CD14-positive monocyte (primary cell): Measurements from ENCODE around the gene RDH8. TPM values are rescaled to one million over a fixed set of nuclear protein-coding genes. Genes with fewer than 3 reads are reported as not detected.

Experiments used
- DNase-seq, 3 donors: peaks; one replicate each; pipeline ENCODE4 v3.0.0-alpha.2; 2011 to 2022
- H2AFZ ChIP-seq: 2 replicates; pipeline ENCODE4 v1.6.0; 2012; ENCODE audit warnings: mild to moderate bottlenecking, low read depth, low read length, inconsistent platforms; ENCODE audit not compliant: insufficient read depth, poor library complexity, severe bottlenecking
- H3K27ac ChIP-seq, 2 donors: 1 replicate in 1 of 2; 2 replicates in 1 of 2; pipeline ENCODE4 v1.5.1; 2012 to 2013; ENCODE audit warnings: low read length in 2 of 2, control low read depth in 1 of 2, inconsistent platforms in 1 of 2, low read depth in 1 of 2, mild to moderate bottlenecking in 1 of 2
- H3K27me3 ChIP-seq, 2 donors: one replicate each; pipeline versions ENCODE4 v1.6.0 to v1.6.1; 2011 to 2013; ENCODE audit warnings: low read length in 2 of 2; ENCODE audit not compliant: control insufficient read depth in 2 of 2, insufficient read depth in 2 of 2
- H3K36me3 ChIP-seq, 2 donors: replicated peaks in 1 of 2; 1 replicate in 1 of 2; 2 replicates in 1 of 2; pipeline versions ENCODE4 v1.5.1 to v1.6.1; 2012 to 2013; ENCODE audit warnings: low read length in 2 of 2, control low read depth in 1 of 2, inconsistent platforms in 1 of 2, mild to moderate bottlenecking in 1 of 2; ENCODE audit not compliant: insufficient read depth in 2 of 2, control insufficient read depth in 1 of 2
- H3K4me1 ChIP-seq, 2 donors: 1 replicate in 1 of 2; 2 replicates in 1 of 2; pipeline versions ENCODE4 v1.5.1 to v1.6.1; 2012 to 2013; ENCODE audit warnings: low read length in 2 of 2, control low read depth in 1 of 2, inconsistent platforms in 1 of 2, mild to moderate bottlenecking in 1 of 2, moderate library complexity in 1 of 2; ENCODE audit not compliant: insufficient read depth in 2 of 2, control insufficient read depth in 1 of 2
- H3K4me2 ChIP-seq: replicated peaks from 2 replicates; pipeline ENCODE3; 2012; ENCODE audit warnings: low read length, moderate library complexity, mild to moderate bottlenecking; ENCODE audit not compliant: poor library complexity, severe bottlenecking; ENCODE audit errors: extremely low read depth
- H3K4me3 ChIP-seq, 3 experiments: fragments of 200-600 bp in 1 of 3; sonication (generic) in 1 of 3; replicated peaks in 1 of 3; 1 replicate in 2 of 3; 2 replicates in 1 of 3; pipeline ENCODE4 v1.5.1; 2011 to 2013; ENCODE audit warnings: low read length in 3 of 3, mild to moderate bottlenecking in 3 of 3, control low read depth in 2 of 3, low read depth in 2 of 3, inconsistent platforms in 1 of 3, moderate library complexity in 1 of 3
- H3K79me2 ChIP-seq: 2 replicates; pipeline ENCODE4 v1.6.0; 2012; ENCODE audit warnings: mild to moderate bottlenecking, control low read depth, inconsistent platforms, low read length, moderate library complexity; ENCODE audit not compliant: insufficient read depth
- H3K9ac ChIP-seq: 2 replicates; pipeline ENCODE4 v1.6.0; 2017; ENCODE audit warnings: low read length, mild to moderate bottlenecking; ENCODE audit not compliant: insufficient read depth, poor library complexity, severe bottlenecking
- H3K9me3 ChIP-seq, 2 donors: replicated peaks in 1 of 2; 1 replicate in 1 of 2; 2 replicates in 1 of 2; pipeline versions ENCODE4 v1.5.1 to v1.6.1; 2012 to 2013; ENCODE audit warnings: low read length in 2 of 2, control low read depth in 1 of 2; ENCODE audit not compliant: control insufficient read depth in 1 of 2, insufficient read depth in 1 of 2
- H4K20me1 ChIP-seq: 2 replicates; pipeline ENCODE4 v1.6.0; 2012; ENCODE audit warnings: mild to moderate bottlenecking, low read length, control low read depth, moderate library complexity; ENCODE audit not compliant: insufficient read depth
- H3K27ac Mint-ChIP-seq, 7 donors: one replicate each; pipeline ENCODE4 v1.8.0; 2020; ENCODE audit warnings: mild to moderate bottlenecking in 7 of 7, mixed read lengths in 7 of 7, moderate library complexity in 6 of 7, inconsistent platforms in 2 of 7
- H3K27me3 Mint-ChIP-seq, 3 donors: one replicate each; pipeline ENCODE4 v1.8.0; 2021 to 2022; ENCODE audit warnings: low read depth in 3 of 3, mild to moderate bottlenecking in 3 of 3, mixed read lengths in 3 of 3, moderate library complexity in 3 of 3, inconsistent platforms in 1 of 3
- H3K36me3 Mint-ChIP-seq, 2 donors: one replicate each; pipeline ENCODE4 v1.8.0; 2020; ENCODE audit warnings: mixed read lengths in 2 of 2, inconsistent platforms in 1 of 2, mild to moderate bottlenecking in 1 of 2
- H3K4me1 Mint-ChIP-seq: one replicate; pipeline ENCODE4 v1.8.0; 2020; ENCODE audit warnings: mild to moderate bottlenecking, mixed read lengths
- H3K4me3 Mint-ChIP-seq, 2 donors: one replicate each; pipeline ENCODE4 v1.8.0; 2020; ENCODE audit warnings: mild to moderate bottlenecking in 2 of 2, mixed read lengths in 2 of 2, moderate library complexity in 1 of 2
- H3K9me3 Mint-ChIP-seq, 7 donors: one replicate each; pipeline ENCODE4 v1.8.0; 2020 to 2022; ENCODE audit warnings: mixed read lengths in 7 of 7, mild to moderate bottlenecking in 6 of 7, moderate library complexity in 6 of 7, inconsistent platforms in 2 of 7
- WGBS: methylation state at CpG from one replicate; pipeline ENCODE4 v1.1.5; 2013; ENCODE audit warnings: missing lambda C conversion rate; ENCODE audit not compliant: insufficient coverage; 5-methylcytosine and 5-hydroxymethylcytosine counted together
- intact Hi-C, 2 donors: fragments of 100-400 bp; cut with micrococcal nuclease; formaldehyde crosslinking; loops; one replicate each; pipeline versions ENCODE4 v1.15.0 to v1.15.1; 2023
- polyA plus RNA-seq, 3 donors: library from polyadenylated mRNA; depleted of rRNA in 1 of 3; unstranded in 2 of 3; stranded (reverse) in 1 of 3; fragments of 300-500 nt in 2 of 3; fragments of >200 nt in 1 of 3; fragmentation: Illumina TruSeq in 2 of 3; gene quantifications; 1 replicate in 2 of 3; 2 replicates in 1 of 3; pipeline ENCODE4 v1.2.3, GENCODE V29; 2012 to 2021
- TF ChIP-seq, protein P1 (sequence below): fragments of 200-600 bp; IDR thresholded peaks from one replicate; pipeline ENCODE4 v1.8.0; 2022; ENCODE audit warnings: antibody characterized with exemption, mild to moderate bottlenecking

Gene RDH8
- polyA plus RNA-seq, 3 donors = not detected

- H2AFZ ChIP-seq = no peak overlapping the region
- peaks cover 0 to 3% of the 10 kb centered on the region in 2 donors for H3K36me3 Mint-ChIP-seq
- H3K4me3 ChIP-seq = no peak overlapping the region
- intact Hi-C loops = no loop called here
- no peak overlapping the region for H3K27ac ChIP-seq
- peaks cover 20 to 38% of the 10 kb centered on the region in 2 donors for H3K27me3 ChIP-seq
- 48% methylated on average over 11 of the region's 11 CpGs for WGBS
- H3K4me2 ChIP-seq = no peak overlapping the region
- no peak overlapping the region for H3K27ac Mint-ChIP-seq
- H3K79me2 ChIP-seq = no peaks in the 10 kb centered on the region
- no peaks in the 10 kb centered on the region for H3K4me1 ChIP-seq
- no peaks in the 10 kb centered on the region for H3K36me3 ChIP-seq
- H3K4me3 Mint-ChIP-seq = peak overlapping the region in 1 of 2 donors; percentile 78
- no peaks in the 10 kb centered on the region for H4K20me1 ChIP-seq
- H3K4me1 Mint-ChIP-seq = peaks cover 6% of the 10 kb centered on the region
- H3K9me3 ChIP-seq = no peaks in the 10 kb centered on the region
- peaks cover 0 to 13% (median 5%) of the 10 kb centered on the region in 7 donors for H3K9me3 Mint-ChIP-seq
- no peak for DNase-seq
- TF ChIP-seq, protein P1, sequence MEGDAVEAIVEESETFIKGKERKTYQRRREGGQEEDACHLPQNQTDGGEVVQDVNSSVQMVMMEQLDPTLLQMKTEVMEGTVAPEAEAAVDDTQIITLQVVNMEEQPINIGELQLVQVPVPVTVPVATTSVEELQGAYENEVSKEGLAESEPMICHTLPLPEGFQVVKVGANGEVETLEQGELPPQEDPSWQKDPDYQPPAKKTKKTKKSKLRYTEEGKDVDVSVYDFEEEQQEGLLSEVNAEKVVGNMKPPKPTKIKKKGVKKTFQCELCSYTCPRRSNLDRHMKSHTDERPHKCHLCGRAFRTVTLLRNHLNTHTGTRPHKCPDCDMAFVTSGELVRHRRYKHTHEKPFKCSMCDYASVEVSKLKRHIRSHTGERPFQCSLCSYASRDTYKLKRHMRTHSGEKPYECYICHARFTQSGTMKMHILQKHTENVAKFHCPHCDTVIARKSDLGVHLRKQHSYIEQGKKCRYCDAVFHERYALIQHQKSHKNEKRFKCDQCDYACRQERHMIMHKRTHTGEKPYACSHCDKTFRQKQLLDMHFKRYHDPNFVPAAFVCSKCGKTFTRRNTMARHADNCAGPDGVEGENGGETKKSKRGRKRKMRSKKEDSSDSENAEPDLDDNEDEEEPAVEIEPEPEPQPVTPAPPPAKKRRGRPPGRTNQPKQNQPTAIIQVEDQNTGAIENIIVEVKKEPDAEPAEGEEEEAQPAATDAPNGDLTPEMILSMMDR = no peak
- H3K9ac ChIP-seq = no peak overlapping the region
- peaks cover 40 to 61% (median 50%) of the 10 kb centered on the region in 3 donors for H3K27me3 Mint-ChIP-seq
These were observed 5.0 kb upstream of the RDH8 start for GRCh38 chr19:10008184-10008765.

DNA sequence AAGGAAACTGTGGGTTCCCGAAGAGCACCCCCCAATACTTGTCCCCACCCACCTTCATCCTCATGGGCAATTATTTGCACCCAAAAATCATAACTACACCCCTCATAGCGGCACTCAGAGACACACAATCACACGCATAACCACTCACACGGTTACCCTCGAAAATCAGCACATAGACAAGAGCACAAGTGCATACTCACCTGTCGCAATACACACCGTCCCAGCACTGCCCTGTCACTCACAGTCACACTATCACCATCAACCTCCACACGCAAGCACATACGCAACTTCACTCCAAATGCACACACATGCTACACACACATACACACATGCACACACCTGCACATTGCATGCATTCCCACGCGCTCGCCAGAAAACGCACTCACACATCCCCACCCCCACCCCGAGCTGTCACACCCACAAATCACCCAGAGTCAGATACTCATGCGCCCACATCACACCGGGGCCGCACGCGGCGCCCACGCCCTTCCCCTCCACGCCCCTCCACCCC is 3.5 kb upstream of the RDH8 start:
- TF ChIP-seq, protein P1 = no peak
- Histone ChIP-seq H2AFZ (no peak overlapping the region), H3K79me2 (no peaks in the 10 kb centered on the region), H3K36me3 (no peaks in the 10 kb centered on the region), H3K4me1 (no peaks in the 10 kb centered on the region), H4K20me1 (no peaks in the 10 kb centered on the region), H3K27ac (no peak overlapping the region), H3K4me3 (no peak overlapping the region), H3K9ac (no peak overlapping the region), H3K27me3 (peaks cover 20 to 41% of the 10 kb centered on the region in 2 donors), H3K4me2 (no peak overlapping the region), H3K9me3 (no peaks in the 10 kb centered on the region)
- H3K4me1 Mint-ChIP-seq = peaks cover 6% of the 10 kb centered on the region
- H3K4me3 Mint-ChIP-seq = peak overlapping the region in 1 of 2 donors; percentile 58
- peak overlapping the region in 1 of 7 donors; percentile 5 for H3K27ac Mint-ChIP-seq
- intact Hi-C loops = no loop called here
- H3K36me3 Mint-ChIP-seq = peaks cover 0 to 3% of the 10 kb centered on the region in 2 donors
- WGBS = 11% methylated on average over 22 of the region's 22 CpGs
- peaks cover 0 to 11% (median 5%) of the 10 kb centered on the region in 7 donors for H3K9me3 Mint-ChIP-seq
- no peak for DNase-seq
- peaks cover 40 to 66% (median 55%) of the 10 kb centered on the region in 3 donors for H3K27me3 Mint-ChIP-seq
